Fibroblast of mammary gland (primary cell): ENCODE measurements around the gene EPAS1.

ENCODE experiments used
- DNase-seq: peaks from one replicate; pipeline ENCODE4 v3.0.0-alpha.2; 2010; ENCODE audit warnings: low read depth
- H3K4me3 ChIP-seq: 2 replicates; pipeline ENCODE4 v1.5.1; 2011; ENCODE audit warnings: low read depth, mild to moderate bottlenecking, low read length, moderate library complexity; ENCODE audit not compliant: control insufficient read depth
- CTCF ChIP-seq: conservative IDR thresholded peaks from 2 replicates; pipeline ENCODE4 v1.5.1; 2011; ENCODE audit warnings: low read depth, low read length, inconsistent platforms; ENCODE audit not compliant: control insufficient read depth, insufficient read depth

EPAS1 gene

GRCh38 chr2:46383113-46383395 is 85.8 kb downstream of the EPAS1 start:
- no peak overlapping the region for H3K4me3 ChIP-seq
- no peak for TF ChIP-seq CTCF
- DNase-seq = no peak

DNA sequence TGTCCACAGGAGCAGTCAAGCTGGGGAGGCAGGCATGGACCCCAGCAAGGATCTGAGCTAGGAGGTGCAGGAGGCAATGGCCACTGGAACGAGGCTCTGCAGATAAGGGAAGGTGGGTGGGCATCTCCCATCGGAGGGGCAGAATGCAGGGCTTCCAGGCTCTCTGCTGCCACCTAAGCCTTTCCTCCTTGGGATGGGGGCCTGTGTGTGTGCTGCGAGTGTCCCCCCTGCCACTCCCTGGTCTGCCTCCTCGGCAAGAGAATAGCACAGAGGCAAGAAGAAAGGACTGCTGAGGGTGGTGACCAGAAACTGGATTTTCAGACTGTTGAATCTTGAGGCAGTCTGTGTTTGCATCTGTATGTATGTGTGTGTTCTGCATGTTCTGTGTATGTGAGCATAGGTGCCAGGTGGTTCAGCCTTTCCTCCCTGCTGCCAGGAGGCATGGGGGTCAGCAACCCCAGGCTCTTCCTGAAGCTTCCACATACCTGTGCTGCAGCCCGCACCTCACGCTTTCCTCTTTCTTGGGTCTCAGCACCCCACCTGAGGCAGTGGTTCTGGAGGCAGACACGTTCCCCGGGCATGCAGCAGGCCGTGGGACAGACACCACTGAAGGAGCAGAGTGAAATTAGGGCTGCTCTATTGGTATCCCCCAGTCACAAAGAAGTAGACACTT is 86.7 kb downstream of the EPAS1 start:
- no peak overlapping the region for H3K4me3 ChIP-seq
- DNase-seq = no peak
- no peak for TF ChIP-seq CTCF

GRCh38 chr2:46384457-46384815 is 87.2 kb downstream of the EPAS1 start:
- no peak overlapping the region for H3K4me3 ChIP-seq
- TF ChIP-seq CTCF = no peak
- no peak for DNase-seq

GRCh38 chr2:46385786-46386577 is 88.8 kb downstream of the EPAS1 start:
- TF ChIP-seq CTCF = no peak
- H3K4me3 ChIP-seq = no peak overlapping the region
- peak; percentile 75 for DNase-seq

DNA sequence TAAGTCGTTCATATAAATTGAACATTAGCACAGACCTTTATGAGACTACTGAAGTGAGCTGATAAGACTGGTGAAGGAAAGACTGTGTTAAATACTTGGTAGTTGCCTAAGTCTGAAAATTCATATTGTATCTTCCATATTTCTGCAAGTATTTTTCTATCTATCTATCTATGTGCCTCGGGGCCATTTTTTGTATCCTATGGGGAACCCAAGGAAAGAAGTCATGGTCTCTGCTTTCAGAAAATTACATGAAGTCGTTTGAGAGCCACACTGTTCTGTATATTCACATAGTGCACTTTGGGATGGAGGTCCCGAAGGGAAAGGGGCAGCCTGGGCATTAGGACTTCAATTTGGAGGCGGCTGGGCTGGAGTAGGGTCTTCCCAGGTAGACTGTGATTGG is 89.6 kb downstream of the EPAS1 start:
- no peak for DNase-seq
- no peak for TF ChIP-seq CTCF
- H3K4me3 ChIP-seq = no peak overlapping the region

GRCh38 chr2:46387292-46387691 is 90.1 kb downstream of the EPAS1 start:
- TF ChIP-seq CTCF = no peak
- DNase-seq = no peak
- H3K4me3 ChIP-seq = no peak overlapping the region
